SK-N-SH (cell line): ENCODE results near the gene SMIM22. TPM values are rescaled to one million over a fixed set of nuclear protein-coding genes. Genes with fewer than 3 reads are reported as not detected.

ENCODE experiments used
- CTCF ChIA-PET: fragments of 300-600, 350-600 bp; formaldehyde crosslinking; extraction: SDS; loops from one replicate; lab custom pipeline; 2021; lab: Yijun Ruan, JAX
- POLR2A ChIA-PET: fragments of 350-600 bp; sonication (Branson Sonifier 250); formaldehyde crosslinking; extraction: SDS; loops from one replicate; lab custom pipeline; 2020; ENCODE audit warnings: antibody characterized with exemption, inconsistent platforms; lab: Yijun Ruan, JAX
- DNase-seq: peaks from one replicate; pipeline ENCODE4 v3.0.0; 2012
- H2AFZ ChIP-seq: fragments of 200-600 bp; sonication (generic); 2 replicates; pipeline ENCODE4 v1.8.1; 2016; ENCODE audit warnings: antibody characterized with exemption, mild to moderate bottlenecking, low read depth
- H3F3A ChIP-seq: fragments of 200-600 bp; sonication (generic); replicated peaks from 2 replicates; pipeline ENCODE3; 2016; ENCODE audit warnings: antibody characterized with exemption, mild to moderate bottlenecking; ENCODE audit not compliant: insufficient read depth
- H3K27ac ChIP-seq, 2 experiments: fragments of 200-500 bp in 1 of 2; fragments of 200-600 bp in 1 of 2; sonication (Bioruptor generic) in 1 of 2; sonication (generic), shearing (Covaris generic) in 1 of 2; 2 replicates each; pipeline versions ENCODE4 v1.5.1 to v1.6.1; 2014 to 2016; ENCODE audit warnings: low read depth in 2 of 2, inconsistent platforms in 1 of 2, low read length in 1 of 2, mild to moderate bottlenecking in 1 of 2, mixed read lengths in 1 of 2
- H3K27me3 ChIP-seq: fragments of 200-600 bp; sonication (generic), shearing (Covaris generic); 2 replicates; pipeline ENCODE4 v1.6.1; 2016; ENCODE audit warnings: mixed run types; ENCODE audit not compliant: insufficient read depth
- H3K36me3 ChIP-seq, 2 experiments: fragments of 200-500 bp in 1 of 2; fragments of 200-600 bp in 1 of 2; sonication (Bioruptor generic) in 1 of 2; sonication (generic) in 1 of 2; replicated peaks in 1 of 2; 2 replicates each; pipeline versions ENCODE3 to v1.5.1; 2014 to 2016; ENCODE audit warnings: low read length in 1 of 2, mild to moderate bottlenecking in 1 of 2; ENCODE audit not compliant: insufficient read depth in 2 of 2, control insufficient read depth in 1 of 2
- H3K4me1 ChIP-seq, 2 experiments: fragments of 200-500 bp in 1 of 2; fragments of 200-600 bp in 1 of 2; sonication (Bioruptor generic) in 1 of 2; sonication (generic), shearing (Covaris generic) in 1 of 2; 2 replicates each; pipeline versions ENCODE4 v1.5.1 to v1.6.1; 2014 to 2016; ENCODE audit warnings: low read depth in 1 of 2, low read length in 1 of 2, mixed run types in 1 of 2; ENCODE audit not compliant: insufficient read depth in 2 of 2, control insufficient read depth in 1 of 2
- H3K4me2 ChIP-seq: fragments of 200-600 bp; sonication (generic), shearing (Covaris generic); 2 replicates; pipeline ENCODE4 v1.6.1; 2017; ENCODE audit warnings: mixed run types
- H3K4me3 ChIP-seq, 2 experiments: fragments of 200-500 bp in 1 of 2; fragments of 200-600 bp in 1 of 2; sonication (Bioruptor generic) in 1 of 2; sonication (generic), shearing (Covaris generic) in 1 of 2; 2 replicates each; pipeline versions ENCODE4 v1.5.1 to v1.8.1; 2014 to 2016; ENCODE audit warnings: low read depth in 2 of 2, inconsistent platforms in 1 of 2, low read length in 1 of 2, mild to moderate bottlenecking in 1 of 2, mixed read lengths in 1 of 2, moderate library complexity in 1 of 2
- H3K79me2 ChIP-seq: fragments of 200-600 bp; sonication (generic); 2 replicates; pipeline ENCODE4 v1.8.1; 2017; ENCODE audit warnings: mild to moderate bottlenecking; ENCODE audit not compliant: insufficient read depth
- H3K9ac ChIP-seq: fragments of 200-600 bp; sonication (generic); 2 replicates; pipeline ENCODE4 v1.6.1; 2017; ENCODE audit warnings: mixed run types
- H3K9me2 ChIP-seq: fragments of 200-600 bp; sonication (generic); 2 replicates; pipeline ENCODE4 v1.6.1; 2017; ENCODE audit warnings: mixed run types
- H3K9me3 ChIP-seq: fragments of 200-600 bp; sonication (generic); 2 replicates; pipeline ENCODE4 v1.6.1; 2017; ENCODE audit warnings: mixed run types, mild to moderate bottlenecking, moderate library complexity
- H4K20me1 ChIP-seq: fragments of 200-600 bp; sonication (generic); 2 replicates; pipeline ENCODE4 v1.6.1; 2017; ENCODE audit warnings: mild to moderate bottlenecking, mixed run types; ENCODE audit not compliant: insufficient read depth
- EP300 ChIP-seq, 2 experiments: IDR thresholded peaks; 2 replicates each; pipeline versions ENCODE4 v1.4.0 to v1.6.1; 2012; ENCODE audit warnings: borderline replicate concordance in 1 of 2, low read depth in 1 of 2, low read length in 1 of 2
- FOXJ3 ChIP-seq: sonication (generic); formaldehyde crosslinking; IDR thresholded peaks from 2 replicates; pipeline ENCODE4 v1.5.1; 2020; ENCODE audit warnings: mild to moderate bottlenecking, missing genetic modification reagents
- FOXM1 ChIP-seq: IDR thresholded peaks from 2 replicates; pipeline ENCODE4 v1.4.0; 2012; ENCODE audit warnings: low read depth, mild to moderate bottlenecking
- NFIC ChIP-seq: IDR thresholded peaks from 2 replicates; pipeline ENCODE4 v1.4.0; 2012; ENCODE audit warnings: borderline replicate concordance
- NRF1 ChIP-seq: IDR thresholded peaks from 2 replicates; pipeline ENCODE4 v1.6.1; 2012; ENCODE audit warnings: low read depth, mild to moderate bottlenecking, low read length
- POLR2AphosphoS5 ChIP-seq: IDR thresholded peaks from 2 replicates; pipeline ENCODE4 v1.6.1; 2012; ENCODE audit warnings: low read depth, low read length
- RAD21 ChIP-seq: IDR thresholded peaks from 2 replicates; pipeline ENCODE4 v1.6.1; 2012; ENCODE audit warnings: mild to moderate bottlenecking, low read length
- SMC3 ChIP-seq: IDR thresholded peaks from 2 replicates; pipeline ENCODE4 v1.6.1; 2012; ENCODE audit warnings: low read depth, low read length, improper control_type of control experiment
- TAF1 ChIP-seq: IDR thresholded peaks from 2 replicates; pipeline ENCODE4 v1.6.1; 2012; ENCODE audit warnings: low read depth, mild to moderate bottlenecking, low read length, moderate library complexity, borderline replicate concordance
- TCF12 ChIP-seq: IDR thresholded peaks from 2 replicates; pipeline ENCODE4 v1.4.0; 2012
- TEAD4 ChIP-seq: IDR thresholded peaks from 2 replicates; pipeline ENCODE4 v1.4.0; 2012; ENCODE audit warnings: mild to moderate bottlenecking, borderline replicate concordance; ENCODE audit not compliant: insufficient read depth
- YY1 ChIP-seq: IDR thresholded peaks from 2 replicates; pipeline ENCODE4 v1.4.0; 2012; ENCODE audit warnings: low read depth, mild to moderate bottlenecking
- WGBS: methylation state at CpG from one replicate; pipeline ENCODE4 v1.1.6; 2017; ENCODE audit warnings: low lambda C conversion rate; 5-methylcytosine and 5-hydroxymethylcytosine counted together
- polyA plus RNA-seq, 3 experiments: library from polyadenylated mRNA; depleted of rRNA; stranded (reverse); fragments of >200 nt; gene quantifications; 2 replicates each; pipeline ENCODE4 v1.2.3, GENCODE V29; 2012

SMIM22 gene
- polyA plus RNA-seq, 1 of the 3 experiments (the other 2 are of a cell fraction): not detected

DNA sequence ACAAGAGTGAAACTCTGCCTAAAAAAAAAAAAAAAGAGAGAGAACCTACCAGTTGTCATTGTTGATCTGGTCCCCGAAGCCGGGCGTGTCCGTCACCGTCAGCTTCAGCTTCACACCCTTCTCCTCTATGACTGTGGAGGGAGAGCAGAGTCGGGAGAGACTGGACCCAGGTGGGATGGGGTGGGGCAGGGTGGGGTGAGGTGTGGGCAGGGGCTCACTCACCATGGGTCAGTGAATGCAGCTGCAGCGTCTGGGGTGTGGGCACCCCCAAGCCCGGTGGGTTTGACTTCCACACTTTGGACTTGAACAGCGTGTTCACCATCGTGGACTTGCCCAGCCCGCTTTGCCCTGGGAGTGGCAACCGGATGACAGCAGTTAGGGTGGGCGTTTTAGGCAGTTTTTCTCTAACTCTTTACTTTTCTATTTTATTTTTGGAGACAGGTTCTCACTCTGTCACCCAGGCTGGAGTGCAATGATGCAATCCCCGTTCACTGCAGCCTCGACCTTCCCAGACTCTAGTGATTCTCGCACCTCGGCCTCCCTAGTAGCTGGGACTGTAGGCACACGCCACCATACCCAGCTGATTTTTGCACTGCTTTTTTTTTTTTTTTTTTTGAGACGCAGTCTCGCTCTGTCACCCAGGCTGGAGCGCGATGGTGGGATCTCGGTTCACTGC lies 9.3 kb upstream of the SMIM22 start (continued):
- TF ChIP-seq TEAD4 (no peak), POLR2AphosphoS5 (no peak), EP300 (IDR thresholded peaks at IDR 0.05; ENCODE audit: borderline replicate concordance in 1 of 2, low read depth in 1 of 2, low read length in 1 of 2) (no peak)

- Histone ChIP-seq H3K4me3 (no peak overlapping the region), H3K4me2 (no peak overlapping the region)
- no peak for DNase-seq
- POLR2A ChIA-PET: no interaction called here
- TF ChIP-seq NRF1 (no peak), NFIC (no peak), POLR2AphosphoS5 (no peak), SMC3 (no peak), FOXJ3 (CRISPR knock-in tag) (no peak), FOXM1 (no peak), YY1 (no peak), TCF12 (no peak), TAF1 (no peak)
- TF ChIP-seq, all 33 proteins: peak for 0
- H2AFZ ChIP-seq: no peak overlapping the region
- H3K4me1 ChIP-seq: peaks cover 0 to 11% of the 10 kb centered on the region in 2 experiments; a peak in 1 of 4 replicates
- 98% methylated on average over 8 of the region's 8 CpGs for WGBS
- no peaks in the 10 kb centered on the region for H4K20me1 ChIP-seq
- no peaks in the 10 kb centered on the region for H3K36me3 ChIP-seq
- H3K9me3 ChIP-seq: no peaks in the 10 kb centered on the region
- H3F3A ChIP-seq: no peaks in the 10 kb centered on the region
- H3K9me2 ChIP-seq: no peaks in the 10 kb centered on the region
- no peaks in the 10 kb centered on the region for H3K27me3 ChIP-seq
- no peaks in the 10 kb centered on the region for H3K79me2 ChIP-seq
- no peak overlapping the region for H3K27ac ChIP-seq
- CTCF ChIA-PET: interaction anchor here (1.7 kb wide), 1 partner anchor 10 kb away, joined by 4 read pairs; no protein-coding TSS in a partner anchor
- H3K9ac ChIP-seq: no peak overlapping the region
These were observed 8.1 kb upstream of the SMIM22 start for GRCh38 chr16:4787068-4787467.

GRCh38 chr16:4787627-4788482 lies 7.3 kb upstream of the SMIM22 start, which contains the start of gene SEPTIN12:
Gene SEPTIN12 (minus strand): TSS chr16:4788345. CDS start chr16:4787645, 700 bp downstream.
- Histone ChIP-seq H3K27me3 (no peaks in the 10 kb centered on the region), H3K4me1 (peaks cover 0 to 11% of the 10 kb centered on the region in 2 experiments; a peak in 1 of 4 replicates)
- TF ChIP-seq RAD21: peak; percentile 52
- TF ChIP-seq TAF1: no peak
- TF ChIP-seq, all 33 proteins: peak for 1
- Histone ChIP-seq H3K4me3 (no peak within 1 kb of the TSS), H3K79me2 (no peaks in the 10 kb centered on the region), H3K36me3 (no peaks in the 10 kb centered on the region), H3K9me3 (no peaks in the 10 kb centered on the region), H2AFZ (no peak within 1 kb of the TSS), H4K20me1 (no peaks in the 10 kb centered on the region), H3K4me2 (no peak within 1 kb of the TSS), H3K9me2 (no peaks in the 10 kb centered on the region), H3K27ac (no peak within 1 kb of the TSS; a peak in 1 of 4 replicates), H3F3A (no peaks in the 10 kb centered on the region), H3K9ac (no peak within 1 kb of the TSS)
- DNase-seq: peak; percentile 61
- 76% methylated on average over 12 of the region's 14 CpGs for WGBS
- POLR2A ChIA-PET: interaction anchor here (0.9 kb wide), 1 partner anchor 16 kb away, joined by 4 read pairs; no protein-coding TSS in a partner anchor
- CTCF ChIA-PET: interaction anchor here (0.7 to 1.4 kb wide), 4 partner anchors 14 to 56 kb away, joined by 3 to 4 read pairs (median 3); no protein-coding TSS in a partner anchor
